Stimulated activated CD4-positive, alpha-beta T cell treated with anti-CD3 and anti-CD28 coated beads, TNF-alpha, amount 100 ng/mL, for 4 hours (primary cell): ENCODE measurements around the gene CTNNA2.
"Not testable (repeated sequence)": the region's sequence is repeated elsewhere in the genome, so short reads cannot be mapped to it uniquely, and the experiment has no call there.

Source experiments
- DNase-seq, 3 experiments: peaks; one replicate each; pipeline ENCODE4 v3.0.0-alpha.2; 2020; ENCODE audit warnings: low read depth in 3 of 3

Gene CTNNA2

GRCh38 chr2:80032684-80033083, 519.8 kb downstream of the CTNNA2 start:
- not testable (repeated sequence) for DNase-seq

DNA sequence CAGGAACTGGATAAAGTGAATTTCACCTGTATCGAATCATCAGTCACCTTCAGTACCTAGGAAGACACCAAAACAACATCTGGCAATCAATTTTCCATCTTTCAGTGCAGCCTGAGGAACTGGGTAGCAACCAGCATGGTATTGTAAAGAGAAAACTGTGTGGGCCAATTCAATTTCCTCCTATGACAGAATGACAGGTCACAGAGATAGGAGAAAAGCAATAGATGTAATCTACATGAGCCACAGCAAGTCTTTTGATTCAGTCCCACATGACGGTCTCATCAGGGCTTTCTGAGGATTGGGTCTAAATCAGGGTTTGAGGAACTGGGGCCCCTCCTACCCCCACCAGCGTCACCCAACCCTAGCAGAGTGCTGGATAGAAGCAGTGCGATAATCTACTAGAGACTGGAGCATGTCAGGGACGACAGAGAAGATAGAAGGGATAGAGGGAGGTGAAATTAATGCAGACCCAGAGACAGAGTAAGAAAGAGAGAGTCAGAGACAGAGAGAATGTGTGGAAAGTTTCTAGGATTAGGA, 523.0 kb downstream of the CTNNA2 start:
- DNase-seq, result no peak

GRCh38 chr2:80037310-80037709, 524.5 kb downstream of the CTNNA2 start:
- DNase-seq, result no peak

DNA sequence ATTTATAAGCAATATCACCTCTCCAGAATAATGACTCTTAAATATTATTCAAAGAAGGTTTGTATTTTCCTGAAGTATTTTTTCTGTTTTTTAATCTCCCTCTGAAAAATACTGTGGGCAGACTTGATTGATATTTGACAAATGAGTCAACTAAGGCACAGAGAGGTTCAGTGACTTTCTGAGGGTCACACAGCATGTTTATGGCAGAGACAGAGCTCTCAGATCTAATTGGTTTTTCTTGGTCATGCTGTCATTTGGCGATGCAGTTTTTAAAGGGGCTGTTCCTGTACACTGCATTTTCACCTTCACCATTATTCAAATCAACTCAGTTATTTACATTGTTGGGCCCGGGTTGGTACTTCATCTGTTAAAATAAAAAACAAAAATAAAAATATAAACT, 527.4 kb downstream of the CTNNA2 start:
- no peak for DNase-seq

DNA sequence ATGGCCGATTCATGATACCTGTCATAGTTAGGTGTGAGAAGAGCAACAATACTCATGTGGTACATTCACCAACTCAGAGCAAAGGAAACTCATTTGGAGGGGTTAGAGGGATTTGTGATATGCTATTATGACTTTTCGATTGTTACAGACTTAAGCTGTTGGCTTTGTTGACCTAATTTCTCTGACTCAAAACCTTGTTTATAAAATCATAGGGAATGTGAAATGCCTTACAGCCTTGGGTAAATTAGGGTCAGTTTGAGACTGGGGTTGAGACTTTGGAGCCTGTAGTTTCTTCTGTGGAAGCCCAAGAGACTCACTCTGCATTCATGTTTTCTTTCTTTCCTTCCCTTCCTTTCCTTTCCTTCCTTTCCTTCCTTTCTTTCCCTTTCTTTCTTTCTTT, 529.8 kb downstream of the CTNNA2 start:
- no peak for DNase-seq

DNA sequence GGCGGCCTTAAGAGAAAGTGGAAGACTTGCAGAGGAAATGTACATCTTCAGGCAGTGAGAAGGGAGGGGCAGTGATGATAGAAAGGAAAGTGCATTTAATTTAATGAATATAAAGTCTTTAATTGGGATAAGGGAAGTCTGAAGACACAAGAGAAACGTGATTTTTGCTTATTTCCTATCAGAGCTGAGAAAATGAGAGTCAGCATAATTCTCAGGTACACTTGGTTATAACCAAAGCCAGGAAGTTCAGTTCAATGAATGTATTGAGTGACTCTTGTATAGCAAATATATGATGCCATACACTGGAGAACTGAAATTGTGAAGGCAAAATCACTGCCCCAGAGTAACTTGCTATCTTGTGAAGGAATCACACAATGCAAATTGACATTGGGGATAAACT, 535.4 kb downstream of the CTNNA2 start:
- no peak for DNase-seq

- no peak for DNase-seq
Measured at GRCh38 chr2:80050246-80050645, 537.4 kb downstream of the CTNNA2 start.

DNA sequence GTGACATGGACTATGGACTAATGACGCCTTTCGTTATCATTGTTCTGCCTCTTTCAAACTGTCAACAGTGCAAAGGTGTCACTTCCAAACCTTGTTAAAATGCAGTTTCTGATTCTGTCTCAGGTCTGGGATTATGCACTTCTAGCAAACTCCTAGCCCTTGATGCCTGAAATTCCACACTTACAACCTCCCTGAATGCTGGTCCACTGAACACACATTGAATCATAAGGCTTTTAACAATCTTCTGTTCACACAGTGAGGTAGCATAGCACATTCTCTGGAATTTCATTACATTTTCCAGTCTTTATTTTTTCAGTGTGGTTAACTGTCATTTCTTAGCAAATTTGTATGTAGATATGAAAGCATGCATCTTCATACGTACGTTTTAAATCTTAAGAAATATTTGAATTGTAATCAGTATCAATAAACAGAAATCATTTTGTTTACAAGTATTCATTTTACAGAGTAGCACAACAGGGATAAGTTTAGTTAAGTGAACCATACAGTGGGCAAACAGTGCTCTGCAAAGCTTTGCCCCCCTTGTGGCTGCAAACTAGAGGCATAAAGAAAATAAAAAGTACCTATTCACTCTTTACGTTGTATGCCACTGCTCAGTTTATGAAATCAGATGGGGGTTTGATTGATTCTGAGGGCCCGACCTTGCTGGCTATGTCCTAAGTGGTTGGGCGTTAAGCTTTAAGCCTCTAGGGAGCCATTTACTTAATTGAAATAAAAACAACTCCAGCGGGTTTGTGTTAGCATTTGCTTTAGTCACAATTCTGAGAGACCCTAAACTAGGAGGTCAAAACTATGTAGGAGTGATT, 540.9 kb downstream of the CTNNA2 start:
- DNase-seq, result no peak

DNA sequence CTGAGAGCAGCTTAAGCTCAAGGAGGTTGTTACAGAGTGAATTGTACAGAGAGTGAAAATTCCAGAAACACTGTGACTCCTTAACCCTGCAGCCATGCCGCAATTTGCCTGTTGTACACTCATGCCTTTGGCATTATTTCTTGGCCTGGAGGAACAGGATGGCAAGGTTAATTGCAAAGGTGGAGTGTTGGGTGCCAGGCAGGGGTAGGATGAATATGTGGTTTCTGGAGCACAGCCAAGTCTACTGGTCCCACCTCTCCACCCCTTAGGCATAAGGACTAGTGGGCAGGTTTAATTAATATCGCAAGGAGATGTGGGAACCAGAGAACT, 541.5 kb downstream of the CTNNA2 start:
- no peak for DNase-seq

- DNase-seq, result no peak
Measured at GRCh38 chr2:80057956-80058355, 545.1 kb downstream of the CTNNA2 start.

DNA sequence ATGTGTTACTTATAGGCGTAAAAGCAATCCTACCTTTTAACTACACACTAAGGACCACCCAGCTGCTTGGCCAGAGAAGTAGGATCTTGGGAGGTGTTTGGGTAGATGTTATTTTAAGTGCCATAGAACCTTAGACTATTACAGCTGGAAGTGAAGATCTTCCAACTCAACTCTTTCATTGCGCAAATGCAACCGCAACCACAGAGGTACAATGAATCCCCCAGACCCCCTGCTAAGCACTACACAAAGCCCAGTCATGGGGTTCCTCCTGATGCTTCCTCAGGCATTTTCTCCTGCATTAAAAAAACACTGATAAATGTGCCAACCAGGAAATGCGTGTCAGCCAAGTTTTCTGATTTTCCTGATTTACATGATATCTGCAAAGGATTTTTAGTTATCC, 545.7 kb downstream of the CTNNA2 start:
- DNase-seq, result no peak

- DNase-seq, result no peak
Measured at GRCh38 chr2:80059447-80059846, 546.6 kb downstream of the CTNNA2 start.

- DNase-seq, result no peak
Measured at GRCh38 chr2:80061881-80062280, 549.0 kb downstream of the CTNNA2 start.

DNA sequence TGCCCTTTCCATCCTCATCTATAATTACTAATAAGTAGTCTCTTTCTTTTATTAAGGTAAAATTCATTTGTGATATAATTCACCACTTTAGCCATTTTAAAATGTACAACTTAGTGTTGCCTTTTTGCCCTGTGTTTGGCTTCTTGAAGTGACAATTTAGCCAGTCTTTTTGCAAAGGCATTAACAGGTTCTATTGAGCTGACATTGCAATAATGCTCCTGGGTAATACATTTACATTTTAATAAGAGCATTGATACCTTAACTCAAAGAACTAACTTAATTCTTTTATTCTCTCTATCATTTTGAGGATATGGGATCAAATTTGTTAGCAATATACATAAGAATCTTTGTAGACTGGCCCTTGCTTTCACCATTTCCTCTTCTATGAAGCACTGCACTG, 549.4 kb downstream of the CTNNA2 start:
- no peak for DNase-seq

DNA sequence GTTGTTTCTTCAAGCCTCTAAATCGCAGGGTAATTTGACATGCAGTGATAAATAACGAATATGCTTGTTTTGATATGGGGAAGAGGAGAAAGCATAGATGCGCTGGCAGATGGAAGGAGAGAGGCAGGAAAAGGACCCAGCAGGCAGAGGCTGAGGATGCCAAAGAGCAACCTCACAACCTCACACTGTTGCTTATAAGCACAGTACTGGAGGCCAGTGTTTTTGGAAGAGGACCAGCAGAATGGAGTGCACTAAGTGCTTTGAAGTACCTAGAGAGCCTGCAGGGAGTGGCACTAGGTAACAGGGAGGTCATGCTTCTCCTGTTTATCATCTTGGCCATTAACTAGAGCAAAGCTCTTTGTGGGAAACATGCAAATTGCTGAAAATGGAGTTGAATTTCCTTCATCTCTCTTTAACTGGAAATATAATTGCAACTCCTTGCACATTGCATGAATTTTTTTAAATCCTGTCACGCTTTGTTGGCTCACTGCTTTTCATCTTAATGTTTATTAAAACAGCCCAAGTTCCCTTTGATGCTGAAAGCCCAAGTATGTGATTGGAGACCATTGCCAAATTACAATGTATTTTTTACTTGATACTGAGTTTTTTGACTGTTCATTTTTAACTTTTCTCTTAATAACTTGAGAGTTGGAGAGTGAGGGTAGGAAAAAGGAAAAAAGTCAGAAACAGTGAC, 555.3 kb downstream of the CTNNA2 start:
- DNase-seq, result no peak

DNA sequence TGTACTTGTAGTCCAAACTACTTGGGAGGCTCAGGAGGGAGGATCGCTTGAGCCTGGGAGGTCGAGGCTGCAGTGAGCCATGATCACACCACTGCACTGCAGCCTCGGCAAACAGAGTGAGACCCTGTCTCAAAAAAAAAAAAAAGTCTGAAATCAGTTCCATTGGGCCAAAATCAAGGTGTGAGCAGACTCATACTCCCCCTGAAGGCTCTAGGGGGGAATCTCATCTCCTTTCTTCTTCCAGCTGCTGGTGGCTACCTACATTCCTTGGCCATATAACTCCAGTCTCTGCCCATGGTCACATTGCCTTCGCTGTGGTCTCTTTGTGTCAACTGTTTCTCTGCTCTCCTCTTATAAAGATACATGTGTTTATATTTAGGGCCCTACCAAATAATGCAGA, 557.7 kb downstream of the CTNNA2 start:
- DNase-seq, result no peak

DNA sequence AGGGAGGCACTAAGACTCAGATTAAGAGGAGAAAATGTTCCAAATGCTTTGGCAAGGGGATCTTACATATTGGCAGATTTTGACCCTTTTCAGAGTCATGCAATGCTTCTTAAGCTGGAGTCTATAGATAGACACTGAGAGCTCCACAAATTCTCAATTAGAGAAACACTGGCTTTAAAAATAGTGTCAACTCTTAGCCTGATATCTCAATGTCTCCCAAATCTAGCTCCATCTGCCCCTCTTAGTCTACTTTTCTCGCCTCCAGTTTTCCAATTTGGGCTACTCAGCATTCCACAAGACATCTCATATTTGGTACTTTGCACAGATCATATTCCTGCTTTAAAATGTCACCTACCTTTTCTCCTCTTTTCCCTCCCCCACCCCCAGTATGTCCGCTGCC, 559.1 kb downstream of the CTNNA2 start:
- DNase-seq, result no peak

DNA sequence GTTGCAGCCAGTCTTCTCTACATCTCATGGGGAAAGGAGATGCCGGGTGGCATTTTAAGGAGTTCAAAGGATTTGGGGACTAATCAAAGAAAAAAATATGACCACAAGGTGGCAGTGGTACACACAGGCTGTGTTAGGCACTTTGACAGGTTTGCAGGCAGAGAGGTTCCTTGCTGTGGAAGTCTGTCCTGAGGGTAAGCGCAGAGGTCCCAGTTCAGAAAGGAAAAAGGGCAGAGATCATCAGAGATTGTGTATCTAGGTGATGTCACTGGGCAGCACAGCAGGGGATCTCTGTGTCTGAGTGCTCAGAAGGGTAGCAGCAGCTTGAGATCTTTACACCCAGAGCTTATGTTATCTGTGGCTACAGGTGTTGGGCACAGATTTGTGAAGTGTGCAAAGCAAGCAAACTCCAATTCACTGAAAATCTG, 560.3 kb downstream of the CTNNA2 start:
- DNase-seq, result no peak

DNA sequence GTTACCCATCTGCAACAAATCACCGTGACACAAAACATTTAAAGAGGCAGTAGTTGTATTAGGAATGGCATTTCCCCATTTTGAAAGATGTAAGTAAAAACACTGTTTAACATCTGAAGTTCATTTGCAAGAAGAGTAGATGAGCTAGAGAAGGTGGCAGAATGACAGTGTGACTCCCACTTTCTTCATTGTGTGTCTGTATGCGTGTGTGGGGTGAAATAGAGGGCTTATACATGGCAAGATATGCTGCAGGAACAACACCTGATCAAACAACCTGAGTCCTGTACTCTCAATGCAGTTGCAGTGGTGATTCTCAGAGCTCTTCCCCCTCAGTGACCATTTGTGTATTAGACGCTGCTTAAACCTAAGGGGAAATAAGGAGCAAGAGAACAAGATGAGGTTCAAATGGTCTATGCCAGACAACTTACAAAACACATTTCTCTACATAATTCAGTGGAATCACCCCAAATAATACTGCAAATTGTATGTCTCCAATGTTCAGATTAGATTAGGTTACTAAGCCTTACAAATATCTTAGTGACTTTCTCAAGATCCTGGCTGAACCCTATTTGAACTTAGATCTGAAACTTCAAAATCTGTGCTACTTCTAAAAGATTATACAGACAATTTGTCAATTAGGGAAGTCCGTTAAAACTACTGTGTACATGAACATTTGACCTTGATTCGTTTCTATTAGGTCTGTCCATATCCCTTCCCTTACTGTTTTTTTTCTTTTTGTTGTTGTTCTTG, 561.6 kb downstream of the CTNNA2 start:
- DNase-seq, result no peak

DNA sequence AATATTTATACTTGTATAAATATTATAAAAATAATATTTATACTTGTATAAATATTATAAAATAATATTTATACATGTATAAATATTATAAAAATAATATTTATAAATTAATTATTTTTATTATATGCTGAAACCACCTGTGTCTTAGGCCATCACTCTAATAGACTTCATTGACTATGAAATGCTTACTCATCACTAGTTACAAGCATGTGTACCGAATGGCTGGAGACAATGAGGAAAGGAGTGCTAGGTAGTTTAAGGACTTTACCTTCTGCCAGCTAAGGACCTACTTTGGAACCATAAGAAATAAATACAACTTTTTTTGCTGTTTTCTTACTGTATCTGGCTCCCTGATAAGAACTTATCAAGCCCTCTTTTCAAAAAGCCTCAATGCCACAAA, 562.9 kb downstream of the CTNNA2 start:
- no peak for DNase-seq

- DNase-seq, result no peak
Measured at GRCh38 chr2:80078290-80079036, 565.6 kb downstream of the CTNNA2 start.

DNA sequence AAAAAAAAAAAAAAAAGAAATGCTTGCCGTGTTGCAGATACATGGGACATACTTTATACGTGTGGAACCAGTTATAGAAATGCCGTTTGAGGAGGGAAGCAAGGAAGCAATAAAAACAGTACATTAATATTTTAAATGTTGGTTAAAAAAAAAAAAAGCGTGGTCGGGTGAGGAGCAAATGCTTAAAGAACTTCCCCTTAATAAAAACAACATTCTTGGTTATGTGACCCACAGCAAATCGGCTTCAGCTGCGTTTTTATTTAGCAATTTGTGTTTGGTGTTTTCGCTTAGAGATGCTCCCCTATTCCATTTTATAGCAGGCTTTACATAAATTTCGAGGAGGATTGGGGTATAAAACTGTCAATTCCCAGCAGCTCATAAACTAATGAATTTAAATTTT, 568.1 kb downstream of the CTNNA2 start:
- DNase-seq, result no peak
